Calu3 (cell line): ENCODE results near the gene MECR. TPM values are rescaled to one million over a fixed set of nuclear protein-coding genes. Genes with fewer than 3 reads are reported as not detected.

Experiments
- BruUV-seq: library from RNA; stranded (reverse); fragments of 400-500 nt; replicated peaks from 2 replicates; lab custom pipeline; 2021; lab: Mats Ljungman, UMichigan
- CTCF ChIA-PET: fragments of 300-600 bp; sonication (Branson Sonifier 250); formaldehyde crosslinking; loops from one replicate; lab custom pipeline; 2022; ENCODE audit warnings: antibody characterized with exemption; lab: Charles Lee
- DNase-seq: peaks from one replicate; pipeline ENCODE4 v3.0.0; 2022
- H3K27ac Mint-ChIP-seq: one replicate; pipeline ENCODE4 v1.8.0; 2022; ENCODE audit warnings: mixed read lengths; ENCODE audit not compliant: unreplicated experiment
- H3K27me3 Mint-ChIP-seq: one replicate; pipeline ENCODE4 v1.8.0; 2022; ENCODE audit warnings: mixed read lengths; ENCODE audit not compliant: unreplicated experiment
- H3K36me3 Mint-ChIP-seq: one replicate; pipeline ENCODE4 v1.8.0; 2022; ENCODE audit warnings: mild to moderate bottlenecking, moderate library complexity, mixed read lengths; ENCODE audit not compliant: insufficient read depth, unreplicated experiment
- H3K4me1 Mint-ChIP-seq: one replicate; pipeline ENCODE4 v1.8.0; 2022; ENCODE audit warnings: mild to moderate bottlenecking, low read depth, mixed read lengths; ENCODE audit not compliant: unreplicated experiment
- H3K4me3 Mint-ChIP-seq: one replicate; pipeline ENCODE4 v1.8.0; 2022; ENCODE audit warnings: mild to moderate bottlenecking, low read depth, moderate library complexity, mixed read lengths; ENCODE audit not compliant: unreplicated experiment
- H3K9me3 Mint-ChIP-seq: one replicate; pipeline ENCODE4 v1.8.0; 2022; ENCODE audit warnings: low read depth, mixed read lengths; ENCODE audit not compliant: unreplicated experiment
- CTCF ChIP-seq: fragments of 200-600 bp; IDR thresholded peaks from one replicate; pipeline ENCODE4 v1.8.0; 2022; ENCODE audit warnings: antibody characterized with exemption; ENCODE audit not compliant: unreplicated experiment
- intact Hi-C: fragments of 100-400 bp; cut with micrococcal nuclease; formaldehyde crosslinking; loops from one replicate; pipeline ENCODE4 v1.10.0; 2022; ENCODE audit not compliant: unreplicated experiment
- total RNA-seq: library from RNA; stranded (reverse); gene quantifications from 2 replicates; pipeline ENCODE4 v1.2.3, GENCODE V29; 2022

MECR gene
- total RNA-seq, 1 experiment from 2014 or later = 46.8 TPM

GRCh38 chr1:29213055-29213454, 17.7 kb downstream of the MECR start:
- Mint-ChIP-seq H3K4me1 (peaks cover 16% of the 10 kb centered on the region), H3K9me3 (no peaks in the 10 kb centered on the region), H3K36me3 (peaks cover 36% of the 10 kb centered on the region), H3K27me3 (no peaks in the 10 kb centered on the region), H3K27ac (no peak overlapping the region), H3K4me3 (no peak overlapping the region)
- intact Hi-C loops = no loop called here
- DNase-seq = no peak
- CTCF ChIA-PET = no interaction called here
- BruUV-seq = no TSS peak
- TF ChIP-seq CTCF = no peak

- Mint-ChIP-seq H3K36me3 (peaks cover 36% of the 10 kb centered on the region), H3K27me3 (no peaks in the 10 kb centered on the region), H3K9me3 (no peaks in the 10 kb centered on the region), H3K4me3 (no peak overlapping the region), H3K27ac (no peak overlapping the region), H3K4me1 (peaks cover 16% of the 10 kb centered on the region)
- DNase-seq = no peak
- intact Hi-C loops = no loop called here
- no TSS peak for BruUV-seq
- CTCF ChIA-PET = interaction anchor here (0.7 kb wide), 1 partner anchor 8 kb away, joined by 3 read pairs; no protein-coding TSS in a partner anchor
- no peak for TF ChIP-seq CTCF
Measured at GRCh38 chr1:29211086-29212030, 19.4 kb downstream of the MECR start.

- no TSS peak for BruUV-seq
- DNase-seq = no peak
- H3K36me3 Mint-ChIP-seq = peaks cover 42% of the 10 kb centered on the region
- no peak for TF ChIP-seq CTCF
- no peak overlapping the region for H3K4me3 Mint-ChIP-seq
- intact Hi-C loops = no loop called here
- no peaks in the 10 kb centered on the region for H3K9me3 Mint-ChIP-seq
- no peaks in the 10 kb centered on the region for H3K27me3 Mint-ChIP-seq
- CTCF ChIA-PET = no interaction called here
- H3K27ac Mint-ChIP-seq = no peak overlapping the region
- peaks cover 16% of the 10 kb centered on the region for H3K4me1 Mint-ChIP-seq
Measured at GRCh38 chr1:29210278-29211085, 20.3 kb downstream of the MECR start.

GRCh38 chr1:29209173-29209572, 21.6 kb downstream of the MECR start:
- no peak for TF ChIP-seq CTCF
- CTCF ChIA-PET = interaction anchor here (0.6 to 1.0 kb wide), 2 partner anchors 9 to 71 kb away, joined by 3 to 4 read pairs; no protein-coding TSS in a partner anchor

More at GRCh38 chr1:29209173-29209572, 21.6 kb downstream of the MECR start:
- no peaks in the 10 kb centered on the region for H3K9me3 Mint-ChIP-seq
- H3K4me1 Mint-ChIP-seq = peaks cover 16% of the 10 kb centered on the region
- DNase-seq = no peak
- peaks cover 41% of the 10 kb centered on the region for H3K36me3 Mint-ChIP-seq
- H3K27ac Mint-ChIP-seq = no peak overlapping the region
- H3K4me3 Mint-ChIP-seq = no peak overlapping the region
- no TSS peak for BruUV-seq
- intact Hi-C loops = loop anchor here (10.0 kb wide), 1 partner anchor 424 kb away; no protein-coding TSS in a partner anchor
- no peaks in the 10 kb centered on the region for H3K27me3 Mint-ChIP-seq
